Activated B cell treated with CpG ODN at 0.5 μM for 24 hours (primary cell): ENCODE measurements around the gene RPN2. TPM values are rescaled to one million over a fixed set of nuclear protein-coding genes. Genes with fewer than 3 reads are reported as not detected.
A peak's percentile ranks its signal among the peaks of the same experiment; 100 is the strongest.

Experiments used
- ATAC-seq: fragments of 200-7000 bp; cut with Tn5 transposase; one replicate; pipeline ENCODE4 v1.10.0; 2021; ENCODE audit warnings: low read depth, mild to moderate bottlenecking, moderate library complexity
- CTCF ChIA-PET: fragments of 350-600 bp; sonication (Branson Sonifier 250); formaldehyde crosslinking; loops from one replicate; lab custom pipeline; 2021; ENCODE audit warnings: antibody characterized with exemption; lab: Charles Lee
- POLR2A ChIA-PET: fragments of 350-600 bp; sonication (Branson Sonifier 250); formaldehyde crosslinking; loops from one replicate; lab custom pipeline; 2021; ENCODE audit warnings: antibody characterized with exemption; lab: Charles Lee
- DNase-seq: peaks from one replicate; pipeline ENCODE4 v3.0.0; 2022
- H3K27ac Mint-ChIP-seq: one replicate; pipeline ENCODE4 v1.8.0; 2020; ENCODE audit warnings: mixed read lengths
- H3K27me3 Mint-ChIP-seq: one replicate; pipeline ENCODE4 v1.8.0; 2021; ENCODE audit warnings: mixed read lengths
- H3K36me3 Mint-ChIP-seq: one replicate; pipeline ENCODE4 v1.8.0; 2021; ENCODE audit warnings: low read depth, mixed read lengths
- H3K4me1 Mint-ChIP-seq: one replicate; pipeline ENCODE4 v1.8.0; 2021; ENCODE audit warnings: mixed read lengths
- H3K4me3 Mint-ChIP-seq: one replicate; pipeline ENCODE4 v1.8.0; 2020; ENCODE audit warnings: mild to moderate bottlenecking, mixed read lengths
- H3K9me3 Mint-ChIP-seq: one replicate; pipeline ENCODE4 v1.8.0; 2020; ENCODE audit warnings: mixed read lengths
- CTCF ChIP-seq: fragments of 200-600 bp; IDR thresholded peaks from one replicate; pipeline ENCODE4 v1.8.0; 2022; ENCODE audit warnings: antibody characterized with exemption, mild to moderate bottlenecking
- intact Hi-C: fragments of 100-400 bp; cut with micrococcal nuclease; formaldehyde crosslinking; loops from one replicate; pipeline ENCODE4 v1.15.1; 2024
- total RNA-seq: library from RNA; stranded (reverse); gene quantifications from 2 replicates; pipeline ENCODE4 v1.2.3, GENCODE V29; 2022

The RPN2 gene
- total RNA-seq, 1 donor from 2014 or later, result 106 TPM

- ChIA-PET POLR2A (interaction anchor here (0.6 to 5.1 kb wide), 3 partner anchors 12 to 185 kb away, joined by 3 to 29 read pairs (median 4); partner anchors contain the start of genes MROH8 and RPN2), CTCF (interaction anchor here (1.5 to 5.9 kb wide), 8 partner anchors 9 to 868 kb away, joined by 3 to 48 read pairs (median 4); partner anchors contain the start of genes MROH8 and RPN2)
- no peak overlapping the region for H3K4me3 Mint-ChIP-seq
- ATAC-seq, result no peak
- no peaks in the 10 kb centered on the region for H3K9me3 Mint-ChIP-seq
- H3K27me3 Mint-ChIP-seq, result no peaks in the 10 kb centered on the region
- TF ChIP-seq CTCF, result no peak
- H3K36me3 Mint-ChIP-seq, result peaks cover 71% of the 10 kb centered on the region
- peaks cover 55% of the 10 kb centered on the region for H3K4me1 Mint-ChIP-seq
- DNase-seq, result no peak
- H3K27ac Mint-ChIP-seq, result peak overlapping the region; percentile 9
- intact Hi-C loops, result loop anchor here (5.0 kb wide), 1 partner anchor 802 kb away; no protein-coding TSS in a partner anchor
These were observed 11.4 kb downstream of the RPN2 start for GRCh38 chr20:37190354-37191112.

GRCh38 chr20:37192137-37192854 lies 13.2 kb downstream of the RPN2 start:
- ChIA-PET POLR2A (interaction anchor here (0.7 to 5.1 kb wide), 2 partner anchors 14 to 1358 kb away, joined by 8 to 29 read pairs; partner anchors contain the start of genes MROH8 and RPN2), CTCF (interaction anchor here (0.7 to 5.9 kb wide), 9 partner anchors 9 to 342 kb away, joined by 3 to 48 read pairs (median 4); partner anchors contain the start of genes MROH8, RBL1 and RPN2)
- peak; percentile 54 for TF ChIP-seq CTCF
- no peaks in the 10 kb centered on the region for H3K27me3 Mint-ChIP-seq
- peaks cover 71% of the 10 kb centered on the region for H3K36me3 Mint-ChIP-seq
- H3K27ac Mint-ChIP-seq, result no peak overlapping the region
- DNase-seq (peak; percentile 46), ATAC-seq (peak; percentile 84)
- H3K4me3 Mint-ChIP-seq, result no peak overlapping the region
- intact Hi-C loops, result loop anchor here (1.0 to 5.0 kb wide), 2 partner anchors 184 to 800 kb away; no protein-coding TSS in a partner anchor
- no peaks in the 10 kb centered on the region for H3K9me3 Mint-ChIP-seq
- peaks cover 57% of the 10 kb centered on the region for H3K4me1 Mint-ChIP-seq

- ATAC-seq, result no peak
- intact Hi-C loops, result loop anchor here (5.0 kb wide), 1 partner anchor 799 kb away; no protein-coding TSS in a partner anchor
- H3K4me3 Mint-ChIP-seq, result no peak overlapping the region
- TF ChIP-seq CTCF, result no peak
- DNase-seq, result no peak
- no peaks in the 10 kb centered on the region for H3K27me3 Mint-ChIP-seq
- peaks cover 68% of the 10 kb centered on the region for H3K36me3 Mint-ChIP-seq
- H3K4me1 Mint-ChIP-seq, result peaks cover 54% of the 10 kb centered on the region
- no peak overlapping the region for H3K27ac Mint-ChIP-seq
- CTCF ChIA-PET, result interaction anchor here (1.1 to 5.9 kb wide), 3 partner anchors 15 to 341 kb away, joined by 3 to 48 read pairs (median 48); partner anchors contain the start of genes MROH8, RBL1 and RPN2
- POLR2A ChIA-PET, result interaction anchor here (5.1 kb wide), 1 partner anchor 15 kb away, joined by 29 read pairs; the partner anchor contains the start of genes MROH8 and RPN2
- no peaks in the 10 kb centered on the region for H3K9me3 Mint-ChIP-seq
These were observed 14.1 kb downstream of the RPN2 start for GRCh38 chr20:37193226-37193625.

- DNase-seq (no peak), ATAC-seq (no peak)
- CTCF ChIA-PET, result interaction anchor here (5.5 to 5.9 kb wide), 2 partner anchors 16 to 340 kb away, joined by 48 read pairs; partner anchors contain the start of genes MROH8 and RPN2
- intact Hi-C loops, result loop anchor here (2.0 to 5.0 kb wide), 3 partner anchors 15 to 798 kb away; partner anchors contain the start of genes MROH8 and RPN2
- Mint-ChIP-seq H3K27me3 (no peaks in the 10 kb centered on the region), H3K4me1 (peaks cover 51% of the 10 kb centered on the region), H3K4me3 (no peak overlapping the region), H3K9me3 (no peaks in the 10 kb centered on the region), H3K36me3 (peaks cover 69% of the 10 kb centered on the region), H3K27ac (no peak overlapping the region)
- POLR2A ChIA-PET, result no interaction called here
- no peak for TF ChIP-seq CTCF
These were observed 14.7 kb downstream of the RPN2 start for GRCh38 chr20:37193821-37194220.
